Measurements from ENCODE around the gene BLMH.

DNA sequence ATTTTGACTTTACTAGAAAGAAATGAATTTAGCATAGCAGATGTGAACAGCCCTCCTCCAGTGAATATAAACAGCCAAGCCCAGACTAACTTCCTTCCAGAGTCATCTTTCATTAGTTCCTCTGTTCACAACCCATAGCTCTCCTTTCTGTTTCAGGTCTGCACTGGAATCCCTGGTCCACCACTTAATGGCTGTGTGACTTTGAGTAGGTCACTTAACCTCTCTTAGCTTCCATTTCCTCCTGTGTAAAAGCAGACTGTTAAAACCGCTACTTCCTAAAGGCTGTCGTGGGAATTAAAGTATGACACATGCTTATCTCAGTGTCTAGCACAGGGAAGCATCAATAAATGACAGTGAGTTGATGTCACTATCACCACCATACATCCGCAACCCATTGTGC is 63.7 kb downstream of the BLMH start:
- TF ChIP-seq POLR2A (IDR thresholded peaks at IDR 0.05) = no peak
- TF ChIP-seq EP300 (IDR thresholded peaks at IDR 0.05; ENCODE audit: low read depth) = no peak
- no peak for TF ChIP-seq POLR2AphosphoS5 (IDR thresholded peaks at IDR 0.05)

Measured in transverse colon (tissue), 3 donors.